Adipocyte (in vitro differentiated cells): ENCODE measurements around the gene PEAK1.

Experiments
- DNase-seq: peaks from one replicate; pipeline ENCODE4 v3.0.0-alpha.2; 2015; ENCODE audit warnings: low read depth
- H3K27me3 ChIP-seq: replicated peaks from 2 replicates; pipeline ENCODE4 v1.7.0; 2013; ENCODE audit warnings: mild to moderate bottlenecking, low read length, moderate library complexity; ENCODE audit not compliant: control insufficient read depth, insufficient read depth
- H3K36me3 ChIP-seq: 2 replicates; pipeline ENCODE4 v1.7.0; 2013; ENCODE audit warnings: low read length, mild to moderate bottlenecking, moderate library complexity; ENCODE audit not compliant: control insufficient read depth, insufficient read depth, severe bottlenecking
- H3K4me1 ChIP-seq: 2 replicates; pipeline ENCODE4 v1.7.0; 2013; ENCODE audit warnings: mild to moderate bottlenecking, low read length, moderate library complexity; ENCODE audit not compliant: control insufficient read depth, insufficient read depth
- H3K4me3 ChIP-seq: 2 replicates; pipeline ENCODE4 v1.7.0; 2013; ENCODE audit warnings: mild to moderate bottlenecking, low read length, moderate library complexity
- H3K9ac ChIP-seq: 2 replicates; pipeline ENCODE4 v1.7.0; 2013; ENCODE audit warnings: mild to moderate bottlenecking, low read length, moderate library complexity
- H3K9me3 ChIP-seq: 2 replicates; pipeline ENCODE4 v1.7.0; 2013; ENCODE audit warnings: mild to moderate bottlenecking, low read length, moderate library complexity; ENCODE audit not compliant: control insufficient read depth

The PEAK1 gene

GRCh38 chr15:77454265-77454664 lies 34.4 kb upstream of the PEAK1 start:
- Histone ChIP-seq H3K4me3 (no peak overlapping the region), H3K9ac (no peak overlapping the region), H3K27me3 (no peaks in the 10 kb centered on the region), H3K9me3 (no peaks in the 10 kb centered on the region), H3K4me1 (peaks cover 48% of the 10 kb centered on the region), H3K36me3 (peaks cover 13% of the 10 kb centered on the region)
- DNase-seq: peak; percentile 47

- DNase-seq: no peak
- H3K36me3 ChIP-seq: peaks cover 11% of the 10 kb centered on the region
- no peaks in the 10 kb centered on the region for H3K27me3 ChIP-seq
- H3K4me3 ChIP-seq: no peak overlapping the region
- H3K9me3 ChIP-seq: no peaks in the 10 kb centered on the region
- H3K4me1 ChIP-seq: peaks cover 5% of the 10 kb centered on the region
- H3K9ac ChIP-seq: no peak overlapping the region
Observed at GRCh38 chr15:77446840-77447390, 27.0 kb upstream of the PEAK1 start.

GRCh38 chr15:77440378-77440999 lies 20.6 kb upstream of the PEAK1 start:
- H3K36me3 ChIP-seq: no peaks in the 10 kb centered on the region
- peaks cover 8% of the 10 kb centered on the region for H3K4me1 ChIP-seq
- peak; percentile 63 for DNase-seq
- H3K27me3 ChIP-seq: no peaks in the 10 kb centered on the region
- H3K9ac ChIP-seq: no peak overlapping the region
- H3K9me3 ChIP-seq: no peaks in the 10 kb centered on the region
- H3K4me3 ChIP-seq: no peak overlapping the region

GRCh38 chr15:77437264-77437663 lies 17.4 kb upstream of the PEAK1 start:
- peaks cover 6% of the 10 kb centered on the region for H3K4me1 ChIP-seq
- H3K36me3 ChIP-seq: no peaks in the 10 kb centered on the region
- no peaks in the 10 kb centered on the region for H3K27me3 ChIP-seq
- H3K4me3 ChIP-seq: no peak overlapping the region
- no peak overlapping the region for H3K9ac ChIP-seq
- no peak for DNase-seq
- H3K9me3 ChIP-seq: no peaks in the 10 kb centered on the region

GRCh38 chr15:77436822-77437221 lies 16.9 kb upstream of the PEAK1 start:
- Histone ChIP-seq H3K27me3 (no peaks in the 10 kb centered on the region), H3K36me3 (no peaks in the 10 kb centered on the region), H3K4me1 (peaks cover 2% of the 10 kb centered on the region), H3K4me3 (no peak overlapping the region), H3K9me3 (no peaks in the 10 kb centered on the region), H3K9ac (no peak overlapping the region)
- DNase-seq: no peak

GRCh38 chr15:77430652-77431051 lies 10.7 kb upstream of the PEAK1 start:
- Histone ChIP-seq H3K4me1 (no peaks in the 10 kb centered on the region), H3K36me3 (no peaks in the 10 kb centered on the region), H3K27me3 (no peaks in the 10 kb centered on the region), H3K9me3 (no peaks in the 10 kb centered on the region), H3K9ac (no peak overlapping the region), H3K4me3 (no peak overlapping the region)
- DNase-seq: no peak

- Histone ChIP-seq H3K9ac (no peak overlapping the region), H3K4me3 (no peak overlapping the region), H3K9me3 (no peaks in the 10 kb centered on the region)
Observed at GRCh38 chr15:77430213-77430612, 10.3 kb upstream of the PEAK1 start.

GRCh38 chr15:77426871-77427270 lies 7.0 kb upstream of the PEAK1 start:
- Histone ChIP-seq H3K27me3 (no peaks in the 10 kb centered on the region), H3K4me3 (no peak overlapping the region), H3K36me3 (no peaks in the 10 kb centered on the region), H3K9ac (no peak overlapping the region), H3K4me1 (peaks cover 10% of the 10 kb centered on the region), H3K9me3 (no peaks in the 10 kb centered on the region)
- no peak for DNase-seq

More at GRCh38 chr15:77430213-77430612, 10.3 kb upstream of the PEAK1 start:
- DNase-seq: no peak
- H3K27me3 ChIP-seq: no peaks in the 10 kb centered on the region
- H3K4me1 ChIP-seq: no peaks in the 10 kb centered on the region
- H3K36me3 ChIP-seq: no peaks in the 10 kb centered on the region

GRCh38 chr15:77426377-77426776 lies 6.5 kb upstream of the PEAK1 start:
- peaks cover 15% of the 10 kb centered on the region for H3K4me1 ChIP-seq
- no peaks in the 10 kb centered on the region for H3K36me3 ChIP-seq
- DNase-seq: no peak
- H3K27me3 ChIP-seq: no peaks in the 10 kb centered on the region
- no peaks in the 10 kb centered on the region for H3K9me3 ChIP-seq
- H3K9ac ChIP-seq: no peak overlapping the region
- no peak overlapping the region for H3K4me3 ChIP-seq

- DNase-seq: no peak
- H3K9ac ChIP-seq: no peak overlapping the region
- no peaks in the 10 kb centered on the region for H3K9me3 ChIP-seq
- H3K4me3 ChIP-seq: no peak overlapping the region
- H3K36me3 ChIP-seq: no peaks in the 10 kb centered on the region
- H3K27me3 ChIP-seq: no peaks in the 10 kb centered on the region
- H3K4me1 ChIP-seq: peaks cover 18% of the 10 kb centered on the region
Observed at GRCh38 chr15:77425104-77425503, 5.2 kb upstream of the PEAK1 start.

GRCh38 chr15:77421370-77421700 lies 1.4 kb upstream of the PEAK1 start:
- Histone ChIP-seq H3K27me3 (no peaks in the 10 kb centered on the region), H3K4me1 (peaks cover 32% of the 10 kb centered on the region), H3K9ac (peak overlapping the region; percentile 98), H3K9me3 (no peaks in the 10 kb centered on the region), H3K4me3 (peak overlapping the region; percentile 98), H3K36me3 (no peaks in the 10 kb centered on the region)
- peak; percentile 28 for DNase-seq
